HUES64 (cell line): Measurements from ENCODE around the gene TMEM234.

Source experiments
- H3K27ac ChIP-seq: 2 replicates; pipeline ENCODE4 v1.7.0; 2013; ENCODE audit warnings: low read depth, low read length, inconsistent platforms
- H3K27me3 ChIP-seq: 2 replicates; pipeline ENCODE4 v1.6.1; 2013; ENCODE audit warnings: mild to moderate bottlenecking, low read length; ENCODE audit not compliant: insufficient read depth
- H3K36me3 ChIP-seq: 2 replicates; pipeline ENCODE4 v1.6.1; 2013; ENCODE audit warnings: mild to moderate bottlenecking, low read length; ENCODE audit not compliant: insufficient read depth
- H3K4me1 ChIP-seq: 2 replicates; pipeline ENCODE4 v1.6.1; 2013; ENCODE audit warnings: mild to moderate bottlenecking, low read length, moderate library complexity; ENCODE audit not compliant: insufficient read depth
- H3K4me3 ChIP-seq: 2 replicates; pipeline ENCODE4 v1.5.1; 2013; ENCODE audit warnings: mild to moderate bottlenecking, low read length, moderate library complexity
- H3K9ac ChIP-seq: 2 replicates; pipeline ENCODE4 v1.6.1; 2013; ENCODE audit warnings: mild to moderate bottlenecking, low read depth, low read length
- H3K9me3 ChIP-seq: 2 replicates; pipeline ENCODE4 v1.6.1; 2013; ENCODE audit warnings: low read depth, low read length; ENCODE audit not compliant: insufficient read depth
- WGBS: fragments of 150-250, 120-280 bp; methylation state at CpG from one replicate; pipeline ENCODE4 v1.1.7; 2013; ENCODE audit warnings: missing lambda C conversion rate; 5-methylcytosine and 5-hydroxymethylcytosine counted together

The TMEM234 gene

DNA sequence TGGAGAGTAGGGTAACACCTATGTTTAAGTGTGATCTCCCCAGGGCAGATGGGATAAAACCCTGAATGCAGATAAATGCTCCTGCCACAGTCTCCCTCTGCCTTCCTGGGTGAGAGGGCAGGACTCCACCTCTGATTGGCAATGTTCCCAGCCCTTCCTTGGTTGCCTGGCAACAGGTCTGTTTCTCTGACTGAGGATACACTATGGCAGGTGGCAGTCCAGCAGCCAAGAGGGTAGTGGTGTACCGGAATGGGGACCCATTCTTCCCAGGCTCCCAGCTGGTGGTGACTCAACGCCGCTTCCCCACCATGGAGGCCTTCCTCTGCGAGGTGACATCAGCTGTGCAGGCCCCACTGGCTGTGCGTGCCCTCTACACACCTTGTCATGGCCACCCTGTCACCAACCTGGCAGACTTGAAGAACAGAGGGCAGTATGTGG is 13.2 kb downstream of the TMEM234 start, which contains the start of gene DCDC2B:
Gene DCDC2B (plus strand): TSS at position 199 of the 438 bp plus-strand sequence. CDS start 5 bp downstream, at position 204.
- WGBS: 91% methylated on average over 5 of the region's 5 CpGs
- Histone ChIP-seq H3K27ac (no peak within 1 kb of the TSS), H3K4me3 (no peak within 1 kb of the TSS), H3K9me3 (no peaks in the 10 kb centered on the region), H3K9ac (no peak within 1 kb of the TSS), H3K4me1 (no peaks in the 10 kb centered on the region; the same call in 1 of the 2 replicates), H3K27me3 (no peaks in the 10 kb centered on the region), H3K36me3 (0 out of 2 replicates have a peak, but pooled peaks cover 7% of the 10 kb centered on the region)

DNA sequence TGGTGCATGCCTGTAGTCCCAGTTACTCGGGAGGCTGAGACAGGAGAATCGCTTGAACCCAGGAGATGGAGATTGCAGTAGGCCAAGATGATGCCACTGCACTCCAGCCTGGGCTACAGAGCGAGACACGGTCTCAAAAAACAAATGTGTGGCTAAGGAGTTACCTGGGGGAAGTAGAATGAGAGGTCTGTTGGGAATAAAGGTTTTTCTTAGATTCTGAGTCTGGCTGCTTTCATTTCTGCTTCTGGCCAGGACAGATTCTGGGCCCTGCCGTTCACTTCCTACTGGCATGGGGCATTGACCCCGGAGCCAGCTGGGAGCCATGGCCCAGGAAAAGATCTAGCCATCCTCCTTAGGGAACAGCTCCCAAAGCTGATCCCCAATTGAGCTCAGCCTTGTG is 13.7 kb downstream of the TMEM234 start:
- 95% methylated on average over 6 of the region's 6 CpGs for WGBS
- H3K4me3 ChIP-seq: no peak overlapping the region
- H3K9ac ChIP-seq: no peak overlapping the region
- no peaks in the 10 kb centered on the region for H3K27me3 ChIP-seq
- no peaks in the 10 kb centered on the region for H3K9me3 ChIP-seq
- H3K36me3 ChIP-seq: 0 out of 2 replicates have a peak, but pooled peaks cover 7% of the 10 kb centered on the region
- H3K4me1 ChIP-seq: no peaks in the 10 kb centered on the region; the same call in 1 of the 2 replicates
- no peak overlapping the region for H3K27ac ChIP-seq

- H3K27ac ChIP-seq: no peak within 1 kb of the TSS
- 3% methylated on average over 77 of the region's 77 CpGs for WGBS
- no peaks in the 10 kb centered on the region for H3K27me3 ChIP-seq
- H3K4me3 ChIP-seq: peak within 1 kb of the TSS; percentile 88
- no peaks in the 10 kb centered on the region for H3K9me3 ChIP-seq
- H3K9ac ChIP-seq: peak within 1 kb of the TSS; percentile 87
- peaks cover 4% of the 10 kb centered on the region; the same call in 1 of the 2 replicates for H3K4me1 ChIP-seq
- H3K36me3 ChIP-seq: 0 out of 2 replicates have a peak, but pooled peaks cover 7% of the 10 kb centered on the region
Observed at GRCh38 chr1:32205401-32206370, 16.5 kb downstream of the TMEM234 start, which contains the start of gene IQCC. IQCC (plus strand) TSS chr1:32205671; CDS start chr1:32205682, 11 bp downstream.

DNA sequence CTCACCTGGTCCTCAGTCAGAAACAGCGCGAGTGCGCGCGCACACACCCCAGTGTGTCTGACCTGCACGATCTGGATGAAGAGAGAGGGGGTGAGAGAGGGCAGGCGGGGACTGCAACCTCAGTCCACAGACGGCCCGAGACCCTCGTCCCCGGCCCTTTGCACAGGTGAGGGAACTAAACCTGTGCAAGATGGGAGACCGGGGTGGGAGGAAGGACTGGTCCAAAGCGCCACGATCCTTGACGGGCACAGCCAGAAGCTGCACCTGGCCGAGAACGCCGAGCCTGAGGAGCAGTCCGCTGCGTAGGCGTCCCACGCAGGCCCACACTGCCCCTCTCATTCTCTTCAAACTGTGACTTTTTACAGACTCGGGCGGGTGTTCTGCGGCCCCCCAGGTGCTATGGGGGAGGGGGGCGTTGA is 17.2 kb downstream of the TMEM234 start:
- H3K4me1 ChIP-seq: peaks cover 5% of the 10 kb centered on the region; the same call in 1 of the 2 replicates
- H3K27ac ChIP-seq: no peak overlapping the region
- H3K9ac ChIP-seq: peak overlapping the region; percentile 42

GRCh38 chr1:32201011-32201855 is 20.9 kb downstream of the TMEM234 start:
- peaks cover 24% of the 10 kb centered on the region for H3K36me3 ChIP-seq

More for the DNA sequence above, 17.2 kb downstream of the TMEM234 start:
- Histone ChIP-seq H3K9me3 (no peaks in the 10 kb centered on the region), H3K36me3 (0 out of 2 replicates have a peak, but pooled peaks cover 7% of the 10 kb centered on the region), H3K4me3 (peak overlapping the region; percentile 88), H3K27me3 (no peaks in the 10 kb centered on the region)
- 45% methylated on average over 26 of the region's 26 CpGs for WGBS

GRCh38 chr1:32200226-32201010 is 21.7 kb downstream of the TMEM234 start, which contains the start of gene CCDC28B:
CCDC28B (plus strand) TSS chr1:32200595; CDS start chr1:32201936, 1,341 bp downstream.
- Histone ChIP-seq H3K27me3 (no peaks in the 10 kb centered on the region), H3K4me3 (peak within 1 kb of the TSS; percentile 59), H3K9ac (peak within 1 kb of the TSS; percentile 45; the same call in 1 of the 2 replicates), H3K4me1 (peaks cover 22% of the 10 kb centered on the region), H3K9me3 (no peaks in the 10 kb centered on the region), H3K36me3 (peaks cover 32% of the 10 kb centered on the region), H3K27ac (peak within 1 kb of the TSS; percentile 71; the same call in 1 of the 2 replicates)
- under 1% methylated on average over 29 of the region's 34 CpGs for WGBS

More at GRCh38 chr1:32201011-32201855, 20.9 kb downstream of the TMEM234 start:
- Histone ChIP-seq H3K9me3 (no peaks in the 10 kb centered on the region), H3K27me3 (no peaks in the 10 kb centered on the region), H3K4me1 (peaks cover 22% of the 10 kb centered on the region), H3K9ac (no peak overlapping the region), H3K27ac (no peak overlapping the region), H3K4me3 (peak overlapping the region; percentile 59)
- WGBS: 6% methylated on average over 25 of the region's 26 CpGs

GRCh38 chr1:32199717-32200072 is 22.5 kb downstream of the TMEM234 start:
- peaks cover 22% of the 10 kb centered on the region for H3K4me1 ChIP-seq
- H3K27me3 ChIP-seq: no peaks in the 10 kb centered on the region
- H3K27ac ChIP-seq: no peak overlapping the region; the same call in 1 of the 2 replicates
- 52% methylated on average over 5 of the region's 6 CpGs for WGBS
- peaks cover 39% of the 10 kb centered on the region for H3K36me3 ChIP-seq
- no peak overlapping the region for H3K9ac ChIP-seq
- peak overlapping the region; percentile 59 for H3K4me3 ChIP-seq
- no peaks in the 10 kb centered on the region for H3K9me3 ChIP-seq

GRCh38 chr1:32199043-32199716 is 23.0 kb downstream of the TMEM234 start:
- H3K27ac ChIP-seq: no peak overlapping the region; the same call in 1 of the 2 replicates
- H3K9me3 ChIP-seq: no peaks in the 10 kb centered on the region
- WGBS: 68% methylated on average over 4 of the region's 4 CpGs
- H3K27me3 ChIP-seq: no peaks in the 10 kb centered on the region
- H3K4me3 ChIP-seq: no peak overlapping the region; the same call in 1 of the 2 replicates
- peaks cover 44% of the 10 kb centered on the region for H3K36me3 ChIP-seq
- peaks cover 22% of the 10 kb centered on the region for H3K4me1 ChIP-seq
- H3K9ac ChIP-seq: no peak overlapping the region

DNA sequence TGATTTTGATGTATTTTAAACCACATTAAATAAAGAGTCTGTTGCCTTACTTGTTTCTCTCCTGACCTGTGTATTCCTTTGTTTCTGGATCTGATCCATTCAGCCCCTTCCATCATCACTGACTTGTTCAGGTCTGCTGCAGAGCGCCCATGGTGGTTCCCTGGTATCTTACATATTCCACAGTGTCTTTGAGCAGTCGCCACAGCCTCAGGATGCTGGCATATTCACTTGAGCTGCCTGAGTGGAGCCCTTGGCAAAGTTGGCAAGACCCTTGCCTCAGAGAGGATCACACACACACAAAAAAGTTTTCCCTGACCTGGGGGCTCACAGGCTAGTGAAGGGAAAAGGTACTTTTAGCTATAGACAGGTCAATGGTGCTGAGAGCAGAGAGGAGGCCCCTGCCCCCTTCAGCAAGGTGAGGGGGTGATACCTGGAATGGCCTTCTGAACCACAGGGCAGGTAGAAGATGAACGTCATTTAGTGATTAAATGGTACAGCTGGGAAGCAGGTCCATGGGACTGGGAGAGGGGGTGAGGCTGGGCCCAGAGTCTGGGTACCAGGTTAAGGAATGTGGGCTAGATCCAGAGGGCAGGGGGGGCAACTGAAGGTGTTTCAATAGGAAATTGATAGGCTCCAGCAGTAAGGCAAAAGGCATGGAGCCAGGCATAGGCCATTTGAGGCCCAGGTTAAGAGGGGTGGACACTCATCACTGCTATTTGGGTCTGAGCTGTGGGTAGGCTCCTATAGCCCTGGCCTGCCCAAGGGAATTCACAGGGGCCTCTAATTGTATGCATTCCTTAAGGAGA is 23.7 kb downstream of the TMEM234 start:
- H3K27me3 ChIP-seq: no peaks in the 10 kb centered on the region
- 86% methylated on average over 3 of the region's 3 CpGs for WGBS
- H3K9ac ChIP-seq: no peak overlapping the region
- H3K4me1 ChIP-seq: peaks cover 22% of the 10 kb centered on the region
- peaks cover 52% of the 10 kb centered on the region for H3K36me3 ChIP-seq
- H3K4me3 ChIP-seq: no peak overlapping the region
- no peak overlapping the region for H3K27ac ChIP-seq
- H3K9me3 ChIP-seq: no peaks in the 10 kb centered on the region
